Right lobe of liver (tissue), 4 donors: Measurements from ENCODE around the gene ACOX2.

Source experiments
- POLR2A ChIP-seq: fragments of 450-650 bp; IDR thresholded peaks from one replicate; pipeline ENCODE4 v1.6.1; 2017; ENCODE audit warnings: antibody characterized with exemption, mild to moderate bottlenecking
- TF ChIP-seq, protein P1 (sequence below), 4 donors: fragments of 200-600 bp in 3 of 4; fragments of 450-650 bp in 1 of 4; IDR thresholded peaks; one replicate each; pipeline versions ENCODE4 v1.5.1 to v1.8.0; 2016 to 2022; ENCODE audit warnings: antibody characterized with exemption in 4 of 4, mild to moderate bottlenecking in 2 of 4
- donor health status: DM: no; HTN: no; CAD: no.
- donor health status: DM: no; HTN: no; CAD: no.
- donor health status: DM: no; HTN: yes; CAD: no.

DNA sequence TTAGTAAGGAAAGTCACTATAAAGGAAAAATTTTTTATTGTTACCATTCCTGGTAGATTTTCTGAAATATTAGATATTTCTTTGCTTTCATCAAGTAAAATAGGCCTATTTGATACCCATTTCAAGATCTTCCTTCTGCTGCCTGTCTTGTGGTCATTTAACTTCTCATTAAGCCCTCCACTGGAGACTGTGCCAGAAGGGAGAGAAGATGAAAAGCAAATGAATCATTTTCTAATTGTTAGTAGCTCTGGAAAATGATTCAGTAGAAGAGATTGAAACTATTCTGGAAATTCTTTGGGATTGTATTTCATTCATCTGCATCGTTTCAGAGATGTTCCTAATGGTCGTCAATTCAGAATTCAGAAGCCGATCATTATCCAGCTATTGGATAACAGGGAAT, 41.9 kb downstream of the ACOX2 start:
- TF ChIP-seq POLR2A: no peak
- TF ChIP-seq, protein P1, sequence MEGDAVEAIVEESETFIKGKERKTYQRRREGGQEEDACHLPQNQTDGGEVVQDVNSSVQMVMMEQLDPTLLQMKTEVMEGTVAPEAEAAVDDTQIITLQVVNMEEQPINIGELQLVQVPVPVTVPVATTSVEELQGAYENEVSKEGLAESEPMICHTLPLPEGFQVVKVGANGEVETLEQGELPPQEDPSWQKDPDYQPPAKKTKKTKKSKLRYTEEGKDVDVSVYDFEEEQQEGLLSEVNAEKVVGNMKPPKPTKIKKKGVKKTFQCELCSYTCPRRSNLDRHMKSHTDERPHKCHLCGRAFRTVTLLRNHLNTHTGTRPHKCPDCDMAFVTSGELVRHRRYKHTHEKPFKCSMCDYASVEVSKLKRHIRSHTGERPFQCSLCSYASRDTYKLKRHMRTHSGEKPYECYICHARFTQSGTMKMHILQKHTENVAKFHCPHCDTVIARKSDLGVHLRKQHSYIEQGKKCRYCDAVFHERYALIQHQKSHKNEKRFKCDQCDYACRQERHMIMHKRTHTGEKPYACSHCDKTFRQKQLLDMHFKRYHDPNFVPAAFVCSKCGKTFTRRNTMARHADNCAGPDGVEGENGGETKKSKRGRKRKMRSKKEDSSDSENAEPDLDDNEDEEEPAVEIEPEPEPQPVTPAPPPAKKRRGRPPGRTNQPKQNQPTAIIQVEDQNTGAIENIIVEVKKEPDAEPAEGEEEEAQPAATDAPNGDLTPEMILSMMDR (IDR thresholded peaks at IDR 0.05): no peak
